Measurements from ENCODE around the gene SPRR2B. TPM values are rescaled to one million over a fixed set of nuclear protein-coding genes. Genes with fewer than 3 reads are reported as not detected.

SPRR2B gene
- total and polyA plus RNA-seq, 9 of the 15 experiments (the other 6 are each of a cell fraction or from before 2014, with no cell fraction given): not detected

DNA sequence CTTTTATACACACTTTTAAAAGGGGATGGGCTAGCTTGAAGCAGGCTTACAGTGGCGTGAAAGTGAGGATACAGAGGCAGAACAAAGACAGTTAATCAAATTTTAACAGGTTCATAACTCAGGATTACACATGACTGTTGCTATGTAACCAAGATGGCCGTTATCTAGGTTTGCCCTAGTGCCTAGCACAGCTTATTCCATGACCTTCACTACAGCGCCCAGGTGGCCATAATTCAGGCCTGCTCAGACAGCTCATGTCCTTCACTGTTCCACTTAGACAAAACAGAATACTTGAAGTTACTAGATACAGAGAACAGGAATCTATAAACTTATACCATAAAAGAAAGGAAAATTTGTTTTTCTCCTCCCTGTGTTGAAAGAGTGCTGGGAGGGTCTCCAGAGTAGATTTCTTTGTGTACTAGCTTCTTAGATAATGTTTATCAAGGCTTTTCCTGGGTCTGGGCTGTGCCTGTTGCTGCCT, 48.1 kb upstream of the SPRR2B start (continued):
- TF ChIP-seq, protein P1, sequence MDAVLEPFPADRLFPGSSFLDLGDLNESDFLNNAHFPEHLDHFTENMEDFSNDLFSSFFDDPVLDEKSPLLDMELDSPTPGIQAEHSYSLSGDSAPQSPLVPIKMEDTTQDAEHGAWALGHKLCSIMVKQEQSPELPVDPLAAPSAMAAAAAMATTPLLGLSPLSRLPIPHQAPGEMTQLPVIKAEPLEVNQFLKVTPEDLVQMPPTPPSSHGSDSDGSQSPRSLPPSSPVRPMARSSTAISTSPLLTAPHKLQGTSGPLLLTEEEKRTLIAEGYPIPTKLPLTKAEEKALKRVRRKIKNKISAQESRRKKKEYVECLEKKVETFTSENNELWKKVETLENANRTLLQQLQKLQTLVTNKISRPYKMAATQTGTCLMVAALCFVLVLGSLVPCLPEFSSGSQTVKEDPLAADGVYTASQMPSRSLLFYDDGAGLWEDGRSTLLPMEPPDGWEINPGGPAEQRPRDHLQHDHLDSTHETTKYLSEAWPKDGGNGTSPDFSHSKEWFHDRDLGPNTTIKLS (IDR thresholded peaks at IDR 0.05; ENCODE audit: borderline replicate concordance, low read depth): no peak
- TF ChIP-seq, protein P2, sequence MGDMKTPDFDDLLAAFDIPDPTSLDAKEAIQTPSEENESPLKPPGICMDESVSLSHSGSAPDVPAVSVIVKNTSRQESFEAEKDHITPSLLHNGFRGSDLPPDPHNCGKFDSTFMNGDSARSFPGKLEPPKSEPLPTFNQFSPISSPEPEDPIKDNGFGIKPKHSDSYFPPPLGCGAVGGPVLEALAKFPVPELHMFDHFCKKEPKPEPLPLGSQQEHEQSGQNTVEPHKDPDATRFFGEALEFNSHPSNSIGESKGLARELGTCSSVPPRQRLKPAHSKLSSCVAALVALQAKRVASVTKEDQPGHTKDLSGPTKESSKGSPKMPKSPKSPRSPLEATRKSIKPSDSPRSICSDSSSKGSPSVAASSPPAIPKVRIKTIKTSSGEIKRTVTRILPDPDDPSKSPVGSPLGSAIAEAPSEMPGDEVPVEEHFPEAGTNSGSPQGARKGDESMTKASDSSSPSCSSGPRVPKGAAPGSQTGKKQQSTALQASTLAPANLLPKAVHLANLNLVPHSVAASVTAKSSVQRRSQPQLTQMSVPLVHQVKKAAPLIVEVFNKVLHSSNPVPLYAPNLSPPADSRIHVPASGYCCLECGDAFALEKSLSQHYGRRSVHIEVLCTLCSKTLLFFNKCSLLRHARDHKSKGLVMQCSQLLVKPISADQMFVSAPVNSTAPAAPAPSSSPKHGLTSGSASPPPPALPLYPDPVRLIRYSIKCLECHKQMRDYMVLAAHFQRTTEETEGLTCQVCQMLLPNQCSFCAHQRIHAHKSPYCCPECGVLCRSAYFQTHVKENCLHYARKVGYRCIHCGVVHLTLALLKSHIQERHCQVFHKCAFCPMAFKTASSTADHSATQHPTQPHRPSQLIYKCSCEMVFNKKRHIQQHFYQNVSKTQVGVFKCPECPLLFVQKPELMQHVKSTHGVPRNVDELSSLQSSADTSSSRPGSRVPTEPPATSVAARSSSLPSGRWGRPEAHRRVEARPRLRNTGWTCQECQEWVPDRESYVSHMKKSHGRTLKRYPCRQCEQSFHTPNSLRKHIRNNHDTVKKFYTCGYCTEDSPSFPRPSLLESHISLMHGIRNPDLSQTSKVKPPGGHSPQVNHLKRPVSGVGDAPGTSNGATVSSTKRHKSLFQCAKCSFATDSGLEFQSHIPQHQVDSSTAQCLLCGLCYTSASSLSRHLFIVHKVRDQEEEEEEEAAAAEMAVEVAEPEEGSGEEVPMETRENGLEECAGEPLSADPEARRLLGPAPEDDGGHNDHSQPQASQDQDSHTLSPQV (IDR thresholded peaks at IDR 0.05): 0 out of 2 replicates have a peak, but pooled peaks have one; percentile 64
- TF ChIP-seq KDM1A (IDR thresholded peaks at IDR 0.05): 0 out of 4 replicates have a peak, but pooled peaks of 1 of the 2 experiments have one; percentile 16
- TF ChIP-seq ZNF184 (CRISPR knock-in tag; IDR thresholded peaks at IDR 0.05): no peak
- TF ChIP-seq, protein P3, sequence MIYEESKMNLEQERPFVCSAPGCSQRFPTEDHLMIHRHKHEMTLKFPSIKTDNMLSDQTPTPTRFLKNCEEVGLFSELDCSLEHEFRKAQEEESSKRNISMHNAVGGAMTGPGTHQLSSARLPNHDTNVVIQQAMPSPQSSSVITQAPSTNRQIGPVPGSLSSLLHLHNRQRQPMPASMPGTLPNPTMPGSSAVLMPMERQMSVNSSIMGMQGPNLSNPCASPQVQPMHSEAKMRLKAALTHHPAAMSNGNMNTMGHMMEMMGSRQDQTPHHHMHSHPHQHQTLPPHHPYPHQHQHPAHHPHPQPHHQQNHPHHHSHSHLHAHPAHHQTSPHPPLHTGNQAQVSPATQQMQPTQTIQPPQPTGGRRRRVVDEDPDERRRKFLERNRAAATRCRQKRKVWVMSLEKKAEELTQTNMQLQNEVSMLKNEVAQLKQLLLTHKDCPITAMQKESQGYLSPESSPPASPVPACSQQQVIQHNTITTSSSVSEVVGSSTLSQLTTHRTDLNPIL (CRISPR knock-in tag; IDR thresholded peaks at IDR 0.05): no peak
- TF ChIP-seq, protein P4, sequence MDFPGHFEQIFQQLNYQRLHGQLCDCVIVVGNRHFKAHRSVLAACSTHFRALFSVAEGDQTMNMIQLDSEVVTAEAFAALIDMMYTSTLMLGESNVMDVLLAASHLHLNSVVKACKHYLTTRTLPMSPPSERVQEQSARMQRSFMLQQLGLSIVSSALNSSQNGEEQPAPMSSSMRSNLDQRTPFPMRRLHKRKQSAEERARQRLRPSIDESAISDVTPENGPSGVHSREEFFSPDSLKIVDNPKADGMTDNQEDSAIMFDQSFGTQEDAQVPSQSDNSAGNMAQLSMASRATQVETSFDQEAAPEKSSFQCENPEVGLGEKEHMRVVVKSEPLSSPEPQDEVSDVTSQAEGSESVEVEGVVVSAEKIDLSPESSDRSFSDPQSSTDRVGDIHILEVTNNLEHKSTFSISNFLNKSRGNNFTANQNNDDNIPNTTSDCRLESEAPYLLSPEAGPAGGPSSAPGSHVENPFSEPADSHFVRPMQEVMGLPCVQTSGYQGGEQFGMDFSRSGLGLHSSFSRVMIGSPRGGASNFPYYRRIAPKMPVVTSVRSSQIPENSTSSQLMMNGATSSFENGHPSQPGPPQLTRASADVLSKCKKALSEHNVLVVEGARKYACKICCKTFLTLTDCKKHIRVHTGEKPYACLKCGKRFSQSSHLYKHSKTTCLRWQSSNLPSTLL (IDR thresholded peaks at IDR 0.05): no peak
- TF ChIP-seq ESRRA (IDR thresholded peaks at IDR 0.05; ENCODE audit: borderline replicate concordance, low read depth): peak; percentile 87
- TF ChIP-seq TAL1 (IDR thresholded peaks at IDR 0.05): peak; percentile 56; the same call in 1 of the 2 replicates
- peak; percentile 72 for TF ChIP-seq ARID1B (IDR thresholded peaks at IDR 0.05)
- 0 out of 2 replicates have a peak, but pooled peaks have one; percentile 28 for TF ChIP-seq ZNF175 (CRISPR knock-in tag; IDR thresholded peaks at IDR 0.05; ENCODE audit: low read depth)
- TF ChIP-seq SRSF7 (optimal IDR thresholded peaks at IDR 0.05; ENCODE audit: low read depth, low read length): no peak
- no peak for TF ChIP-seq SRSF1 (IDR thresholded peaks at IDR 0.05; ENCODE audit: low read depth, low read length)
- TF ChIP-seq RFX1 (IDR thresholded peaks at IDR 0.05): peak; percentile 76
- TF ChIP-seq CBFB (CRISPR knock-in tag; IDR thresholded peaks at IDR 0.05): no peak
- TF ChIP-seq DMBX1 (CRISPR knock-in tag; IDR thresholded peaks at IDR 0.05; ENCODE audit: borderline replicate concordance): peak; percentile 42; the same call in 1 of the 2 replicates
- TF ChIP-seq CBFA2T2 (conservative IDR thresholded peaks at IDR 0.05): peak; percentile 52
- peak; percentile 59 for TF ChIP-seq SMARCA4 (IDR thresholded peaks at IDR 0.05)
- TF ChIP-seq DPF2 (IDR thresholded peaks at IDR 0.05): peak; percentile 62
- TF ChIP-seq NR2F6 (CRISPR knock-in tag; IDR thresholded peaks at IDR 0.05): no peak
- TF ChIP-seq MTA3 (IDR thresholded peaks at IDR 0.05; ENCODE audit: borderline replicate concordance): 0 out of 2 replicates have a peak, but pooled peaks have one; percentile 42
- TF ChIP-seq SMAD4 (CRISPR knock-in tag; conservative IDR thresholded peaks at IDR 0.05): 0 out of 2 replicates have a peak, but pooled peaks have one; percentile 56
- TF ChIP-seq JUNB (CRISPR knock-in tag; conservative IDR thresholded peaks at IDR 0.05): no peak
